Large intestine (tissue), 3 donors: ENCODE data around the gene ABLIM2. TPM values are rescaled to one million over a fixed set of nuclear protein-coding genes. Genes with fewer than 3 reads are reported as not detected.

Source experiments
- DNase-seq, 2 donors: peaks; one replicate each; pipeline versions ENCODE4 v3.0.0 to v3.0.0-alpha.2; 2013
- H3K27ac ChIP-seq: one replicate; pipeline ENCODE4 v1.5.1; 2013; ENCODE audit warnings: low read length
- H3K27me3 ChIP-seq: 2 replicates; pipeline ENCODE4 v1.6.1; 2013; ENCODE audit warnings: low read length; ENCODE audit not compliant: control insufficient read depth, insufficient read depth
- H3K36me3 ChIP-seq: 2 replicates; pipeline ENCODE4 v1.6.1; 2013; ENCODE audit warnings: low read length; ENCODE audit not compliant: control insufficient read depth, insufficient read depth
- H3K4me1 ChIP-seq: one replicate; pipeline ENCODE4 v1.6.1; 2013; ENCODE audit warnings: low read length; ENCODE audit not compliant: control insufficient read depth, insufficient read depth
- H3K4me3 ChIP-seq: one replicate; pipeline ENCODE4 v1.5.1; 2013; ENCODE audit warnings: low read length
- H3K9me3 ChIP-seq: one replicate; pipeline ENCODE4 v1.6.1; 2013; ENCODE audit warnings: mild to moderate bottlenecking, low read depth, low read length, moderate library complexity; ENCODE audit not compliant: control insufficient read depth
- WGBS: methylation state at CpG from one replicate; pipeline ENCODE4 v1.1.5; 2013; ENCODE audit warnings: low lambda C conversion rate; ENCODE audit not compliant: insufficient coverage; 5-methylcytosine and 5-hydroxymethylcytosine counted together
- polyA plus RNA-seq: library from polyadenylated mRNA; unstranded; fragments of 120-200 nt; gene quantifications from one replicate; pipeline ENCODE4 v1.2.1, GENCODE V29; 2013

Gene ABLIM2
- polyA plus RNA-seq, 1 donor = 5.9 TPM

GRCh38 chr4:8119877-8120276 is 38.7 kb downstream of the ABLIM2 start:
- Histone ChIP-seq H3K27ac (no peak overlapping the region), H3K27me3 (no peaks in the 10 kb centered on the region), H3K36me3 (no peaks in the 10 kb centered on the region), H3K9me3 (peaks cover 3% of the 10 kb centered on the region), H3K4me3 (no peak overlapping the region), H3K4me1 (no peaks in the 10 kb centered on the region)
- no CpG with 5 or more reads among the region's 18 CpGs for WGBS
- no peak for DNase-seq

GRCh38 chr4:8118531-8118930 is 40.1 kb downstream of the ABLIM2 start:
- peaks cover 2% of the 10 kb centered on the region for H3K4me1 ChIP-seq
- H3K27ac ChIP-seq = no peak overlapping the region
- no peak overlapping the region for H3K4me3 ChIP-seq
- no peaks in the 10 kb centered on the region for H3K36me3 ChIP-seq
- no peak for DNase-seq
- H3K27me3 ChIP-seq = no peaks in the 10 kb centered on the region
- H3K9me3 ChIP-seq = peaks cover 3% of the 10 kb centered on the region
- 95% methylated on average over 4 of the region's 6 CpGs for WGBS

GRCh38 chr4:8118035-8118434 is 40.6 kb downstream of the ABLIM2 start:
- H3K36me3 ChIP-seq = no peaks in the 10 kb centered on the region
- WGBS = no CpG with 5 or more reads among the region's 6 CpGs
- DNase-seq = no peak

GRCh38 chr4:8117278-8117682 is 41.3 kb downstream of the ABLIM2 start:
- no peak for DNase-seq
- H3K4me1 ChIP-seq = peaks cover 4% of the 10 kb centered on the region
- no CpG with 5 or more reads among the region's 4 CpGs for WGBS
- H3K27ac ChIP-seq = no peak overlapping the region
- H3K4me3 ChIP-seq = no peak overlapping the region
- H3K27me3 ChIP-seq = no peaks in the 10 kb centered on the region
- no peaks in the 10 kb centered on the region for H3K36me3 ChIP-seq
- peaks cover 3% of the 10 kb centered on the region for H3K9me3 ChIP-seq

More at GRCh38 chr4:8118035-8118434, 40.6 kb downstream of the ABLIM2 start:
- H3K9me3 ChIP-seq = peaks cover 3% of the 10 kb centered on the region
- no peak overlapping the region for H3K4me3 ChIP-seq
- no peak overlapping the region for H3K27ac ChIP-seq
- H3K4me1 ChIP-seq = peaks cover 4% of the 10 kb centered on the region
- H3K27me3 ChIP-seq = no peaks in the 10 kb centered on the region

- no peak overlapping the region for H3K27ac ChIP-seq
- H3K27me3 ChIP-seq = no peaks in the 10 kb centered on the region
- no peak overlapping the region for H3K4me3 ChIP-seq
- H3K36me3 ChIP-seq = no peaks in the 10 kb centered on the region
- peaks cover 3% of the 10 kb centered on the region for H3K9me3 ChIP-seq
- H3K4me1 ChIP-seq = peaks cover 4% of the 10 kb centered on the region
- no peak for DNase-seq
- WGBS = no CpG with 5 or more reads among the region's 8 CpGs
These were observed 42.7 kb downstream of the ABLIM2 start for GRCh38 chr4:8115916-8116315.

- Histone ChIP-seq H3K4me3 (no peak overlapping the region), H3K9me3 (peaks cover 3% of the 10 kb centered on the region), H3K27me3 (no peaks in the 10 kb centered on the region), H3K36me3 (no peaks in the 10 kb centered on the region), H3K27ac (no peak overlapping the region), H3K4me1 (peaks cover 4% of the 10 kb centered on the region)
- no CpG with 5 or more reads among the region's 5 CpGs for WGBS
- DNase-seq = no peak
These were observed 43.5 kb downstream of the ABLIM2 start for GRCh38 chr4:8115203-8115520.

- no peak for DNase-seq
- H3K4me3 ChIP-seq = no peak overlapping the region
- H3K9me3 ChIP-seq = peaks cover 3% of the 10 kb centered on the region
- no peak overlapping the region for H3K27ac ChIP-seq
- H3K27me3 ChIP-seq = no peaks in the 10 kb centered on the region
- no CpG with 5 or more reads among the region's 21 CpGs for WGBS
- H3K36me3 ChIP-seq = no peaks in the 10 kb centered on the region
- H3K4me1 ChIP-seq = peaks cover 4% of the 10 kb centered on the region
These were observed 44.0 kb downstream of the ABLIM2 start for GRCh38 chr4:8114456-8115202.

GRCh38 chr4:8113611-8114377 is 44.8 kb downstream of the ABLIM2 start:
- DNase-seq = no peak
- H3K27ac ChIP-seq = no peak overlapping the region
- H3K27me3 ChIP-seq = no peaks in the 10 kb centered on the region
- H3K9me3 ChIP-seq = peaks cover 3% of the 10 kb centered on the region
- H3K36me3 ChIP-seq = no peaks in the 10 kb centered on the region
- H3K4me1 ChIP-seq = peaks cover 4% of the 10 kb centered on the region
- no peak overlapping the region for H3K4me3 ChIP-seq
- WGBS = no CpG with 5 or more reads among the region's 15 CpGs

- Histone ChIP-seq H3K9me3 (peaks cover 3% of the 10 kb centered on the region), H3K36me3 (no peaks in the 10 kb centered on the region), H3K27me3 (peaks cover 4% of the 10 kb centered on the region), H3K4me3 (no peak overlapping the region), H3K27ac (no peak overlapping the region), H3K4me1 (peaks cover 4% of the 10 kb centered on the region)
- DNase-seq = no peak
- WGBS = 100% methylated on average over 2 of the region's 10 CpGs
These were observed 45.9 kb downstream of the ABLIM2 start for GRCh38 chr4:8112672-8113071.

GRCh38 chr4:8112036-8112576 is 46.5 kb downstream of the ABLIM2 start:
- no peak overlapping the region for H3K27ac ChIP-seq
- no CpG with 5 or more reads among the region's 9 CpGs for WGBS
- no peak for DNase-seq
- H3K27me3 ChIP-seq = peaks cover 4% of the 10 kb centered on the region
- no peak overlapping the region for H3K4me3 ChIP-seq
- peaks cover under 1% of the 10 kb centered on the region for H3K9me3 ChIP-seq
- H3K4me1 ChIP-seq = peaks cover 4% of the 10 kb centered on the region
- H3K36me3 ChIP-seq = no peaks in the 10 kb centered on the region
